Hepatocyte (in vitro differentiated cells): ENCODE data around the gene ERFE. TPM values are rescaled to one million over a fixed set of nuclear protein-coding genes. Genes with fewer than 3 reads are reported as not detected.

Source experiments
- DNase-seq: peaks from one replicate; pipeline ENCODE4 v3.0.0-alpha.2; 2016; ENCODE audit warnings: low spot score
- H2AFZ ChIP-seq: fragments of 200-600 bp; sonication (generic); 2 replicates; pipeline ENCODE4 v1.6.0; 2016; ENCODE audit warnings: antibody characterized with exemption, mild to moderate bottlenecking
- H3K27ac ChIP-seq: fragments of 200-600 bp; sonication (generic); 2 replicates; pipeline ENCODE4 v1.5.1; 2016; ENCODE audit warnings: mild to moderate bottlenecking
- H3K27me3 ChIP-seq: fragments of 200-600 bp; sonication (generic); 2 replicates; pipeline ENCODE4 v1.6.1; 2016
- H3K36me3 ChIP-seq: fragments of 200-600 bp; sonication (generic); replicated peaks from 2 replicates; pipeline ENCODE4 v1.5.1; 2016; ENCODE audit warnings: low read depth; ENCODE audit not compliant: insufficient read depth
- H3K4me1 ChIP-seq: fragments of 200-600 bp; sonication (generic); 2 replicates; pipeline ENCODE4 v1.5.1; 2016; ENCODE audit warnings: mild to moderate bottlenecking, moderate library complexity; ENCODE audit not compliant: insufficient read depth
- H3K4me2 ChIP-seq: fragments of 200-600 bp; sonication (generic); 2 replicates; pipeline ENCODE4 v1.6.0; 2016
- H3K4me3 ChIP-seq: fragments of 200-600 bp; sonication (generic); 2 replicates; pipeline ENCODE4 v1.5.1; 2016; ENCODE audit warnings: mild to moderate bottlenecking
- H3K79me2 ChIP-seq: fragments of 200-600 bp; sonication (generic); 2 replicates; pipeline ENCODE4 v1.6.0; 2017; ENCODE audit warnings: mild to moderate bottlenecking
- H3K9me2 ChIP-seq: fragments of 200-600 bp; sonication (generic); replicated peaks from 2 replicates; pipeline ENCODE4 v1.6.0; 2017; ENCODE audit warnings: mild to moderate bottlenecking; ENCODE audit not compliant: insufficient read depth
- H3K9me3 ChIP-seq: fragments of 200-600 bp; sonication (generic); 2 replicates; pipeline ENCODE4 v1.5.1; 2016; ENCODE audit warnings: low read depth, mild to moderate bottlenecking
- H4K20me1 ChIP-seq: fragments of 200-600 bp; sonication (generic); 2 replicates; pipeline ENCODE4 v1.6.0; 2016; ENCODE audit warnings: mild to moderate bottlenecking; ENCODE audit not compliant: insufficient read depth, poor library complexity, severe bottlenecking
- CTCF ChIP-seq: fragments of 200-600 bp; sonication (generic); IDR thresholded peaks from 2 replicates; pipeline ENCODE4 v1.5.1; 2016; ENCODE audit warnings: antibody characterized with exemption, mild to moderate bottlenecking; ENCODE audit not compliant: poor library complexity
- EZH2 ChIP-seq: fragments of 200-600 bp; sonication (generic); IDR thresholded peaks from 2 replicates; pipeline ENCODE4 v1.6.1; 2016; ENCODE audit warnings: antibody characterized with exemption, mild to moderate bottlenecking, borderline replicate concordance
- EZH2phosphoT487 ChIP-seq: fragments of 200-600 bp; sonication (generic); IDR thresholded peaks from one replicate; pipeline ENCODE4 v1.6.1; 2018; ENCODE audit warnings: antibody characterized with exemption, mild to moderate bottlenecking, low read depth, moderate library complexity; ENCODE audit not compliant: unreplicated experiment, severe bottlenecking
- WGBS: methylation state at CpG from one replicate; pipeline ENCODE4 v1.1.6; 2016; ENCODE audit warnings: low lambda C conversion rate; ENCODE audit errors: missing lambda C conversion rate; 5-methylcytosine and 5-hydroxymethylcytosine counted together
- polyA plus RNA-seq: library from polyadenylated mRNA; unstranded; fragments of >200 nt; fragmentation: Nextera tagmentation; extraction: Ambion mirVana; gene quantifications from 2 replicates; pipeline ENCODE4 v1.2.1, GENCODE V29; 2016
- total RNA-seq: library from RNA; depleted of rRNA; stranded (reverse); fragments of >200 nt; gene quantifications from 2 replicates; pipeline ENCODE4 v1.2.3, GENCODE V29; 2014

The ERFE gene
- total and polyA plus RNA-seq, 2 experiments from 2014 or later = 0.27 to 0.30 TPM

- 98% methylated on average over 57 of the region's 60 CpGs for WGBS
- no peak overlapping the region for H3K27ac ChIP-seq
Observed at GRCh38 chr2:238140721-238141540, 17.8 kb upstream of the ERFE start.

GRCh38 chr2:238141541-238142318 is 17.0 kb upstream of the ERFE start:
- DNase-seq = peak; percentile 46
- H3K36me3 ChIP-seq = no peaks in the 10 kb centered on the region
- H3K4me2 ChIP-seq = no peak overlapping the region
- no peaks in the 10 kb centered on the region for H4K20me1 ChIP-seq
- H3K4me3 ChIP-seq = no peak overlapping the region
- no peak for TF ChIP-seq EZH2
- TF ChIP-seq EZH2phosphoT487 = no peak
- no peak for TF ChIP-seq CTCF
- peak overlapping the region; percentile 48 for H3K27ac ChIP-seq
- peaks cover 18% of the 10 kb centered on the region for H3K4me1 ChIP-seq
- no peak overlapping the region for H2AFZ ChIP-seq
- 69% methylated on average over 10 of the region's 10 CpGs for WGBS
- H3K9me2 ChIP-seq = no peaks in the 10 kb centered on the region
- no peaks in the 10 kb centered on the region for H3K79me2 ChIP-seq
- no peaks in the 10 kb centered on the region for H3K9me3 ChIP-seq
- H3K27me3 ChIP-seq = no peaks in the 10 kb centered on the region

More at GRCh38 chr2:238140721-238141540, 17.8 kb upstream of the ERFE start:
- Histone ChIP-seq H3K4me2 (no peak overlapping the region), H3K4me3 (no peak overlapping the region), H4K20me1 (no peaks in the 10 kb centered on the region), H3K79me2 (no peaks in the 10 kb centered on the region), H3K4me1 (peaks cover 18% of the 10 kb centered on the region), H3K9me3 (no peaks in the 10 kb centered on the region), H2AFZ (no peak overlapping the region), H3K36me3 (no peaks in the 10 kb centered on the region), H3K27me3 (no peaks in the 10 kb centered on the region), H3K9me2 (no peaks in the 10 kb centered on the region)
- no peak for DNase-seq
- TF ChIP-seq CTCF = no peak
- no peak for TF ChIP-seq EZH2
- TF ChIP-seq EZH2phosphoT487 = no peak

GRCh38 chr2:238142382-238143205 is 16.2 kb upstream of the ERFE start:
- TF ChIP-seq EZH2 = no peak
- no peak for TF ChIP-seq CTCF
- TF ChIP-seq EZH2phosphoT487 = no peak
- Histone ChIP-seq H3K79me2 (no peaks in the 10 kb centered on the region), H3K9me2 (no peaks in the 10 kb centered on the region), H3K4me2 (no peak overlapping the region), H3K36me3 (no peaks in the 10 kb centered on the region), H2AFZ (no peak overlapping the region), H3K4me1 (peaks cover 18% of the 10 kb centered on the region), H3K27ac (no peak overlapping the region), H4K20me1 (no peaks in the 10 kb centered on the region), H3K9me3 (no peaks in the 10 kb centered on the region), H3K27me3 (no peaks in the 10 kb centered on the region), H3K4me3 (no peak overlapping the region)
- DNase-seq = no peak
- WGBS = 82% methylated on average over 28 of the region's 30 CpGs
